Mesenchymal stem cell (in vitro differentiated cells and primary cell): Measurements from ENCODE around the gene LAMC3.
A peak's percentile ranks its signal among the peaks of the same experiment; 100 is the strongest.

ENCODE experiments used
- DNase-seq: peaks from one replicate; pipeline ENCODE4 v3.0.0-alpha.2; 2013
- H2AFZ ChIP-seq: one replicate; pipeline ENCODE4 v1.6.1; 2013; ENCODE audit warnings: low read depth, mild to moderate bottlenecking, control low read depth, inconsistent platforms, low read length, moderate library complexity
- H2AK5ac ChIP-seq: 2 replicates; pipeline ENCODE4 v1.6.1; 2013; ENCODE audit warnings: low read length, moderate library complexity, mild to moderate bottlenecking, inconsistent platforms; ENCODE audit not compliant: severe bottlenecking
- H2BK120ac ChIP-seq: one replicate; pipeline ENCODE4 v1.6.1; 2013; ENCODE audit warnings: low read depth, mild to moderate bottlenecking, inconsistent platforms, low read length, moderate library complexity
- H2BK12ac ChIP-seq, 2 experiments: one replicate each; pipeline ENCODE4 v1.6.1; 2013; ENCODE audit warnings: inconsistent platforms in 2 of 2, low read length in 2 of 2, mild to moderate bottlenecking in 2 of 2, moderate library complexity in 2 of 2, control low read depth in 1 of 2
- H2BK15ac ChIP-seq: one replicate; pipeline ENCODE4 v1.6.1; 2013; ENCODE audit warnings: mild to moderate bottlenecking, low read depth, inconsistent platforms; ENCODE audit not compliant: poor library complexity, severe bottlenecking
- H2BK5ac ChIP-seq: 2 replicates; pipeline ENCODE4 v1.6.1; 2013; ENCODE audit warnings: low read depth, mild to moderate bottlenecking, low read length, control low read depth, inconsistent platforms; ENCODE audit not compliant: poor library complexity, severe bottlenecking
- H3K14ac ChIP-seq, 2 experiments: one replicate each; pipeline ENCODE4 v1.6.1; 2013; ENCODE audit warnings: inconsistent platforms in 2 of 2, low read length in 2 of 2, control low read depth in 1 of 2, mild to moderate bottlenecking in 1 of 2, moderate library complexity in 1 of 2
- H3K18ac ChIP-seq, 2 experiments: one replicate each; pipeline ENCODE4 v1.6.1; 2013; ENCODE audit warnings: inconsistent platforms in 2 of 2, low read length in 2 of 2, control low read depth in 1 of 2, low read depth in 1 of 2, mild to moderate bottlenecking in 1 of 2
- H3K23ac ChIP-seq, 2 experiments: one replicate each; pipeline ENCODE4 v1.6.1; 2013; ENCODE audit warnings: inconsistent platforms in 2 of 2, low read length in 2 of 2, mild to moderate bottlenecking in 2 of 2, moderate library complexity in 2 of 2, control low read depth in 1 of 2
- H3K27ac ChIP-seq: 2 replicates; pipeline ENCODE4 v1.5.1; 2013; ENCODE audit warnings: mild to moderate bottlenecking, moderate library complexity, low read length, control low read depth, inconsistent platforms; ENCODE audit not compliant: poor library complexity, severe bottlenecking
- H3K27me3 ChIP-seq, 2 experiments: 2 replicates each; pipeline versions ENCODE4 v1.6.1 to v1.7.0; 2013; ENCODE audit warnings: low read length in 2 of 2, mild to moderate bottlenecking in 2 of 2, moderate library complexity in 2 of 2, control low read depth in 1 of 2, inconsistent platforms in 1 of 2; ENCODE audit not compliant: control insufficient read depth in 1 of 2, insufficient read depth in 1 of 2
- H3K36me3 ChIP-seq, 2 experiments: 2 replicates each; pipeline versions ENCODE4 v1.6.1 to v1.7.0; 2013; ENCODE audit warnings: low read length in 2 of 2, control low read depth in 1 of 2, inconsistent platforms in 1 of 2, low read depth in 1 of 2, mild to moderate bottlenecking in 1 of 2; ENCODE audit not compliant: insufficient read depth in 2 of 2, control insufficient read depth in 1 of 2
- H3K4ac ChIP-seq, 2 experiments: one replicate each; pipeline ENCODE4 v1.6.1; 2013; ENCODE audit warnings: inconsistent platforms in 2 of 2, low read length in 2 of 2, mild to moderate bottlenecking in 2 of 2, moderate library complexity in 2 of 2, control low read depth in 1 of 2, low read depth in 1 of 2
- H3K4me1 ChIP-seq: 2 replicates; pipeline ENCODE4 v1.6.1; 2013; ENCODE audit warnings: low read depth, low read length, control low read depth; ENCODE audit not compliant: control insufficient read depth, insufficient read depth
- H3K4me2 ChIP-seq: 2 replicates; pipeline ENCODE4 v1.6.1; 2013; ENCODE audit warnings: low read length, mild to moderate bottlenecking, inconsistent platforms; ENCODE audit not compliant: poor library complexity, severe bottlenecking
- H3K4me3 ChIP-seq, 2 experiments: 2 replicates each; pipeline versions ENCODE4 v1.5.1 to v1.7.0; 2013; ENCODE audit warnings: low read length in 2 of 2, mild to moderate bottlenecking in 2 of 2, control low read depth in 1 of 2, low read depth in 1 of 2; ENCODE audit not compliant: insufficient read depth in 1 of 2
- H3K79me1 ChIP-seq: replicated peaks from 2 replicates; pipeline ENCODE4 v1.6.1; 2013; ENCODE audit warnings: mild to moderate bottlenecking, control low read depth, low read length, inconsistent platforms; ENCODE audit not compliant: poor library complexity, severe bottlenecking
- H3K9ac ChIP-seq: 2 replicates; pipeline ENCODE4 v1.7.0; 2013; ENCODE audit warnings: mild to moderate bottlenecking, low read length, moderate library complexity
- H3K9me3 ChIP-seq: 2 replicates; pipeline ENCODE4 v1.7.0; 2013; ENCODE audit warnings: mild to moderate bottlenecking, low read length; ENCODE audit not compliant: control insufficient read depth
- H4K8ac ChIP-seq: one replicate; pipeline ENCODE4 v1.6.1; 2013; ENCODE audit warnings: inconsistent platforms, mild to moderate bottlenecking, low read length, moderate library complexity
- H4K91ac ChIP-seq: one replicate; pipeline ENCODE4 v1.6.1; 2013; ENCODE audit warnings: mild to moderate bottlenecking, low read length, inconsistent platforms
- WGBS: methylation state at CpG from one replicate; pipeline ENCODE4 v1.1.7; 2013; ENCODE audit warnings: mixed read lengths; 5-methylcytosine and 5-hydroxymethylcytosine counted together

LAMC3 gene

DNA sequence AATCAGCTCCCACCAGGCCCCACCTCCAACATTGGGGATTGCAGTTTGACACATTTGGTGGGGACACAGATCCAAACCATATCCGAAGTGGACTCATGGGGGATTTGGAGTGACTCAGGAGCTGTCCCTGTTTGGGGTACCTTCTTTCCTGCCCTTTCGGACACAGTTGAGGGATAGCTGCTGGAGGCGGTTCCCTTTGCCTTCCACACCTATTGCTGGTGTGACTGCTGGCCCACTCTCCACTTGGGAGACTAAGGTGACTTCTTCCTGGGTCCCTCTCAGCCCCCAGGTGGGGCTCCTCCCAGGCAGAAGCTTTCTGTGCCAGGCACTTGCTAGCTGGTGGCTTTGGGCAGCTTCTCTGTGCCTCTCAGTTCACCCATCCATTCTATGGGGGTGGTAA is 26.6 kb downstream of the LAMC3 start:
- Histone ChIP-seq H3K4me3 (no peak overlapping the region), H3K4me2 (no peak overlapping the region), H2AFZ (no peak overlapping the region), H3K36me3 (no peaks in the 10 kb centered on the region), H2BK5ac (no peak overlapping the region), H2AK5ac (no peak overlapping the region), H3K4me1 (peaks cover 6% of the 10 kb centered on the region), H3K23ac (no peak overlapping the region), H3K9ac (no peak overlapping the region), H2BK12ac (no peak overlapping the region), H2BK120ac (no peak overlapping the region), H3K4ac (no peak overlapping the region), H4K91ac (no peak overlapping the region), H3K27ac (no peak overlapping the region), H3K18ac (no peak overlapping the region), H2BK15ac (no peak overlapping the region), H4K8ac (no peak overlapping the region), H3K14ac (no peak overlapping the region), H3K9me3 (no peaks in the 10 kb centered on the region), H3K79me1 (no peaks in the 10 kb centered on the region), H3K27me3 (peaks cover 46 to 57% of the 10 kb centered on the region in 2 experiments)
- 96% methylated on average over 3 of the region's 3 CpGs for WGBS
- DNase-seq, result no peak

GRCh38 chr9:131036071-131036470 is 27.1 kb downstream of the LAMC3 start:
- Histone ChIP-seq H3K4me2 (no peak overlapping the region), H3K9me3 (no peaks in the 10 kb centered on the region), H2BK15ac (no peak overlapping the region), H4K91ac (no peak overlapping the region), H3K4me1 (peaks cover 6% of the 10 kb centered on the region), H2AK5ac (no peak overlapping the region), H3K27ac (no peak overlapping the region), H3K14ac (no peak overlapping the region), H2BK120ac (no peak overlapping the region), H2BK5ac (no peak overlapping the region), H3K4ac (no peak overlapping the region), H3K36me3 (no peaks in the 10 kb centered on the region), H4K8ac (no peak overlapping the region), H3K9ac (no peak overlapping the region), H3K4me3 (no peak overlapping the region), H2BK12ac (no peak overlapping the region), H3K79me1 (no peaks in the 10 kb centered on the region), H3K23ac (no peak overlapping the region), H3K18ac (no peak overlapping the region), H3K27me3 (peaks cover 42 to 55% of the 10 kb centered on the region in 2 experiments), H2AFZ (no peak overlapping the region)
- 94% methylated on average over 18 of the region's 24 CpGs for WGBS
- DNase-seq, result no peak

DNA sequence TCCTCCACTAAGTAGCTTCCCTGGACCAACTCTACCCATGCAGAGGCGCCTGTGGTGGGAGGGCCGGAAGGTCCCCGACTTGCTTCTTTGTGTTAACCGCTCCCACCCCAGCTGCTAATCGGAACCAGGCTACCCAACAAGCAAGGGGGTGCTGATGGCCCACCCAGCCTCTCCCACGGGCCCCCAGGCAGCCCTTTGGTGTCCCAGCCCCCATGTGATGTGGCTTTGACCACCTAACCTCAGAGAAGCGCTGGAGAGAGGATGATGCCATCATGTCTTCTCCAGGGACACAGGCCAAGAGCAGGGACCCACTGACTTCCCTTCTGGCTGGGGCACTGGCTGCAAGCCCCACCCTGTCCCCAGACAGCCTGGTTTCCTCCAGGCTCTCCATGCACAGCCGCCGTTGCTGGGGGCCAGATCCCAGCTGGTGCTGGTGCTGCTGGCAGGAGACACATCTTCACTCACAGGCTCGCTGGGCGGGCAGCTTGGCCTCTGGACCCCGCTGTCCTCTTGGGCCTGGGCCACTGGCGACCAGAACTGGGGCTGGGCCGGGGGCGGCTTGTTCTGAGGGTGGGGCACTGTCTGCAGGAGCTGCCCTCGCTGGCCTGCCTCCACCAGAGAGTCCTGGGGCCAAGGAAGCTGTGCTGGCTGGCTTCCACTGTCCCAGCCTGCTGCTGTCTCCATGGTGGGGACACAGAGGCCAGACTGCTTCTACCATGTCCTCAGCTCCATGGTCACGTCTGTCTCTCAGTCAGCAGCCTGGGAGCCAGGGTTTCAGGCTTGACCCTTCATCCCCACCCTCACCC is 27.8 kb downstream of the LAMC3 start:
- Histone ChIP-seq H2AK5ac (no peak overlapping the region), H2BK5ac (no peak overlapping the region), H3K36me3 (no peaks in the 10 kb centered on the region), H2BK15ac (no peak overlapping the region), H3K4me3 (no peak overlapping the region), H3K4me1 (peaks cover 2% of the 10 kb centered on the region), H2BK120ac (no peak overlapping the region), H3K27ac (no peak overlapping the region), H4K91ac (peak overlapping the region; percentile 18), H3K27me3 (peaks cover 39 to 54% of the 10 kb centered on the region in 2 experiments), H2AFZ (no peak overlapping the region), H3K79me1 (no peaks in the 10 kb centered on the region), H3K18ac (no peak overlapping the region), H3K9ac (no peak overlapping the region), H3K4ac (no peak overlapping the region), H4K8ac (no peak overlapping the region), H3K9me3 (no peaks in the 10 kb centered on the region), H3K4me2 (no peak overlapping the region), H2BK12ac (no peak overlapping the region), H3K14ac (no peak overlapping the region), H3K23ac (no peak overlapping the region)
- WGBS, result 85% methylated on average over 17 of the region's 17 CpGs
- no peak for DNase-seq

DNA sequence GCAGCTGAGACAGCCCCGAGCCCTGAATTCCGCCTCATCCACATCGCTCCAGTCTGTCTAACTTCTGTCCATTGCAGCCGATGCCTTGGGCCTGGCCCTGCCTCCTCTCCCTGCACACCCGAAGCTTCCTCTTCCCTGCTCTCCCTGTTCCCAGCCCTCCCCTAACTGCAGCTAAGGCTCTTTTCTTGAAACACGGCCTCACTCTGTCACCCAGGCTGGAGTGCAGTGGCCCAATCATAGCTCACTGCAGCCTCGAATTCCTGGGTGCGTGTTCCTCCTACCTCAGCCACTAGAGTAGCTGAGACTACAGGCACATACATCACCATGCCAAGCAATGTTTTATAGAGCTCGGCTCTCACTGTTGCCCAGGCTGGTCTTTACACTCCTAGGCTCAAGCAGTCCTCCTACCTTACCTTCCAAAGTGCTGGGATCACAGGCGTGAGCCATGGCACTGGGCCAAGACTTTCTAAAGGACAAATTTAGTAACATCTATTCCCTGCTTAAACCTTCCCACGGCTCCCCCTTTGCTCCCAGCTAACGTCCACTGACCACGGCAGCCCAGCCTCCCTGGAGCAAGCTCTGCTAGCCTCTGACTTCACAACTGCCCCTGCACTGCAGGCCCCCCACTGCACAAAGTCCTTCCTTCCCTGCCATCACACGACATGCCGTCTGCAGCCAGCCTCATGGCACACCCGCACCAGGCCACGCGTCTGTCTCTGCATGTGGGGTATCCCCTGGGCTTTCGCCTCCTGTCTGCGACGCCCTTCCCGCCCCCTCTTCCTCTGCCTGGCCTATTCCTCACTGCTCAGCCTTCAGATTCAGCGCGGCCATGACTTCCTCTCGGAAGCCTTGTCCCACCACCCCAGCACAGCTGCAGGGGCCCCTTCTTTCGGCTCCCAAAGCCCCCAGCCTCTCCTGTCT is 28.6 kb downstream of the LAMC3 start:
- H2AFZ ChIP-seq, result no peak overlapping the region
- no peak overlapping the region for H2BK120ac ChIP-seq
- no peaks in the 10 kb centered on the region for H3K36me3 ChIP-seq
- no peak overlapping the region for H3K18ac ChIP-seq
- no peak overlapping the region for H2AK5ac ChIP-seq
- H3K4ac ChIP-seq, result no peak overlapping the region
- no peak overlapping the region for H2BK15ac ChIP-seq
- H3K14ac ChIP-seq, result no peak overlapping the region
- WGBS, result 76% methylated on average over 26 of the region's 26 CpGs
- H4K8ac ChIP-seq, result no peak overlapping the region
- no peak overlapping the region for H3K9ac ChIP-seq
- no peak overlapping the region for H3K23ac ChIP-seq
- no peak overlapping the region for H2BK12ac ChIP-seq
- H2BK5ac ChIP-seq, result no peak overlapping the region
- no peak overlapping the region for H3K4me3 ChIP-seq
- no peak overlapping the region for H3K27ac ChIP-seq
- no peaks in the 10 kb centered on the region for H3K79me1 ChIP-seq
- H3K27me3 ChIP-seq, result peaks cover 37 to 57% of the 10 kb centered on the region in 2 experiments
- H3K4me2 ChIP-seq, result no peak overlapping the region
- H4K91ac ChIP-seq, result peak overlapping the region; percentile 18
- H3K9me3 ChIP-seq, result no peaks in the 10 kb centered on the region
- no peak for DNase-seq
- H3K4me1 ChIP-seq, result peaks cover 2% of the 10 kb centered on the region
